HL-60 (cell line): Measurements from ENCODE around the gene KRTAP29-1.

Source experiments
- DNase-seq, 2 experiments: peaks; one replicate each; pipeline ENCODE4 v3.0.0-alpha.2; 2010 to 2020; ENCODE audit warnings: low read depth in 1 of 2, low spot score in 1 of 2
- H3K27ac ChIP-seq: fragments of 250-450 bp; sonication (Bioruptor Pico); replicated peaks from 2 replicates; pipeline ENCODE4 v1.5.1; 2020; ENCODE audit warnings: mild to moderate bottlenecking, moderate library complexity
- H3K27me3 ChIP-seq: fragments of 250-450 bp; sonication (Bioruptor Pico); 2 replicates; pipeline ENCODE4 v1.5.1; 2021; ENCODE audit warnings: mild to moderate bottlenecking, moderate library complexity; ENCODE audit not compliant: insufficient read depth, poor library complexity, severe bottlenecking
- H3K4me3 ChIP-seq: replicated peaks from 2 replicates; pipeline ENCODE4 v1.5.1; 2011; ENCODE audit warnings: mild to moderate bottlenecking, control low read depth, low read length; ENCODE audit not compliant: insufficient read depth
- GABPA ChIP-seq: IDR thresholded peaks from 2 replicates; pipeline ENCODE4 v1.6.1; 2012; ENCODE audit warnings: low read depth
- POLR2AphosphoS5 ChIP-seq: IDR thresholded peaks from 2 replicates; pipeline ENCODE4 v1.6.1; 2012; ENCODE audit warnings: low read depth
- SPI1 ChIP-seq: IDR thresholded peaks from 2 replicates; pipeline ENCODE4 v1.6.1; 2012; ENCODE audit warnings: low read depth, mild to moderate bottlenecking, borderline replicate concordance
- TF ChIP-seq, protein P1 (sequence below): IDR thresholded peaks from one replicate; pipeline ENCODE4 v1.5.1; 2011; ENCODE audit warnings: low read length, control low read depth, inconsistent platforms; ENCODE audit not compliant: insufficient read depth
- TF ChIP-seq, protein P2 (sequence below): IDR thresholded peaks from 2 replicates; pipeline ENCODE4 v1.6.1; 2012; ENCODE audit warnings: low read depth; ENCODE audit not compliant: insufficient replicate concordance

KRTAP29-1 gene

DNA sequence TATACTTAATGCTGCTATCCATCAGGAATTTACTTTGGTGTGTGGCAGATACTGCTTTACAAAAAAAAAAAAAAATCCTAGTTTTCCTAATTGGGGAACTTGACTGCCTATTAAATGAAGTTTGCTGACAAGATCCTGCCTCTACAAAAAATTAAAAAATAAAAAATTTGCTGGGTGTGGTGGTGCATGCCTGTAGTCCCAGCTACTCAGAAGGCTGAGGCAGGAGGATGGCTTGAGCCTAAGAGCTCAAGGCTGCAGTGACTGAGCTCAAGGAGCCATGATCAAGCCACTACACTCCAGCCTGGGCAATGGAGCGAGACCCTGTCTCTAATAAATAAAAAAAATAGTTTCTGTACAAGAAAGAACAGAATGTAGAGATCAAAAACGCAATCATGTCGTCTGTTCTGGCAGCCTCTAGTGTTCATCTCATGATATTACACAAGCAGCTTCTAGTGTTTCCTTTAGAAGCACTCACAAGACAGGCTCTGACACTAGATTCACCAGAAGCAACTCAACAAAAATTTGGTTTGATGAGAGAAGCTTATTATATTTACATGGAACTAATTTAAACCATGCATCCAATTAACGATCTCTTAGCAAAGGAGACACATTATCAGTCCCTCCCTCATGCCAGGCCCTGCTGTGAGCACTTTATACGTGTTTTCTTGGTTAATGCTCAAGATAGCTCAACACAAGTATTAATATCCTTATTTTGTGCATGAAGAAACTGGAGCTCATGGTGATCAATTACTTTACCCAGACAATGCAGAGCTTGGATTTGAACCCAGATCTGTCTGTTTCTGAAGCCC is 19.6 kb upstream of the KRTAP29-1 start:
- DNase-seq = peak in 1 of 2 experiments; percentile 9
- Histone ChIP-seq H3K27ac (no peak overlapping the region), H3K4me3 (no peak overlapping the region), H3K27me3 (no peaks in the 10 kb centered on the region)
- no peak for TF ChIP-seq POLR2AphosphoS5
- TF ChIP-seq, protein P1, sequence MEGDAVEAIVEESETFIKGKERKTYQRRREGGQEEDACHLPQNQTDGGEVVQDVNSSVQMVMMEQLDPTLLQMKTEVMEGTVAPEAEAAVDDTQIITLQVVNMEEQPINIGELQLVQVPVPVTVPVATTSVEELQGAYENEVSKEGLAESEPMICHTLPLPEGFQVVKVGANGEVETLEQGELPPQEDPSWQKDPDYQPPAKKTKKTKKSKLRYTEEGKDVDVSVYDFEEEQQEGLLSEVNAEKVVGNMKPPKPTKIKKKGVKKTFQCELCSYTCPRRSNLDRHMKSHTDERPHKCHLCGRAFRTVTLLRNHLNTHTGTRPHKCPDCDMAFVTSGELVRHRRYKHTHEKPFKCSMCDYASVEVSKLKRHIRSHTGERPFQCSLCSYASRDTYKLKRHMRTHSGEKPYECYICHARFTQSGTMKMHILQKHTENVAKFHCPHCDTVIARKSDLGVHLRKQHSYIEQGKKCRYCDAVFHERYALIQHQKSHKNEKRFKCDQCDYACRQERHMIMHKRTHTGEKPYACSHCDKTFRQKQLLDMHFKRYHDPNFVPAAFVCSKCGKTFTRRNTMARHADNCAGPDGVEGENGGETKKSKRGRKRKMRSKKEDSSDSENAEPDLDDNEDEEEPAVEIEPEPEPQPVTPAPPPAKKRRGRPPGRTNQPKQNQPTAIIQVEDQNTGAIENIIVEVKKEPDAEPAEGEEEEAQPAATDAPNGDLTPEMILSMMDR = peak; percentile 52

DNA sequence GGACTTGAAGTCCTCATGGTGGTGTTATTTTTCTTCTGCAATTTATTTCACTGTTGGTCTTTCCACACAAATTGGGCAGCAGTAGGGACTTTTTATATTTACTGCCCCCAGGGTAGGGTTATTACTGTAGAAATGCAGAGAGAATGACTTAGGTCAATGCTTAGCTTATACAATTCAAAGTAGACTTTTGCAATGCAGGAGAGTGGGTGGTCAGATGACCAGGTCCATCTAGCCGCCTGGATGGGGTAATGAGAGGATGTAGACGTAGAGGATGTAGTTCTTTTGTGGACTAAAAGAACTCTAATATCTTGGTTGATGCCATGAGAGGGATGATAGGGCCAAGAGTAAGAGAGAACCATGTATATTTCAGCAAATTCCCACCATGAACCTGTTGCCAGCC is 15.6 kb upstream of the KRTAP29-1 start:
- TF ChIP-seq SPI1 = no peak
- TF ChIP-seq, protein P1 = no peak
- TF ChIP-seq, protein P2, sequence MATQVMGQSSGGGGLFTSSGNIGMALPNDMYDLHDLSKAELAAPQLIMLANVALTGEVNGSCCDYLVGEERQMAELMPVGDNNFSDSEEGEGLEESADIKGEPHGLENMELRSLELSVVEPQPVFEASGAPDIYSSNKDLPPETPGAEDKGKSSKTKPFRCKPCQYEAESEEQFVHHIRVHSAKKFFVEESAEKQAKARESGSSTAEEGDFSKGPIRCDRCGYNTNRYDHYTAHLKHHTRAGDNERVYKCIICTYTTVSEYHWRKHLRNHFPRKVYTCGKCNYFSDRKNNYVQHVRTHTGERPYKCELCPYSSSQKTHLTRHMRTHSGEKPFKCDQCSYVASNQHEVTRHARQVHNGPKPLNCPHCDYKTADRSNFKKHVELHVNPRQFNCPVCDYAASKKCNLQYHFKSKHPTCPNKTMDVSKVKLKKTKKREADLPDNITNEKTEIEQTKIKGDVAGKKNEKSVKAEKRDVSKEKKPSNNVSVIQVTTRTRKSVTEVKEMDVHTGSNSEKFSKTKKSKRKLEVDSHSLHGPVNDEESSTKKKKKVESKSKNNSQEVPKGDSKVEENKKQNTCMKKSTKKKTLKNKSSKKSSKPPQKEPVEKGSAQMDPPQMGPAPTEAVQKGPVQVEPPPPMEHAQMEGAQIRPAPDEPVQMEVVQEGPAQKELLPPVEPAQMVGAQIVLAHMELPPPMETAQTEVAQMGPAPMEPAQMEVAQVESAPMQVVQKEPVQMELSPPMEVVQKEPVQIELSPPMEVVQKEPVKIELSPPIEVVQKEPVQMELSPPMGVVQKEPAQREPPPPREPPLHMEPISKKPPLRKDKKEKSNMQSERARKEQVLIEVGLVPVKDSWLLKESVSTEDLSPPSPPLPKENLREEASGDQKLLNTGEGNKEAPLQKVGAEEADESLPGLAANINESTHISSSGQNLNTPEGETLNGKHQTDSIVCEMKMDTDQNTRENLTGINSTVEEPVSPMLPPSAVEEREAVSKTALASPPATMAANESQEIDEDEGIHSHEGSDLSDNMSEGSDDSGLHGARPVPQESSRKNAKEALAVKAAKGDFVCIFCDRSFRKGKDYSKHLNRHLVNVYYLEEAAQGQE = no peak
- no peak for TF ChIP-seq GABPA
- TF ChIP-seq POLR2AphosphoS5 = no peak
- Histone ChIP-seq H3K4me3 (no peak overlapping the region), H3K27ac (no peak overlapping the region), H3K27me3 (no peaks in the 10 kb centered on the region)
- DNase-seq = no peak

DNA sequence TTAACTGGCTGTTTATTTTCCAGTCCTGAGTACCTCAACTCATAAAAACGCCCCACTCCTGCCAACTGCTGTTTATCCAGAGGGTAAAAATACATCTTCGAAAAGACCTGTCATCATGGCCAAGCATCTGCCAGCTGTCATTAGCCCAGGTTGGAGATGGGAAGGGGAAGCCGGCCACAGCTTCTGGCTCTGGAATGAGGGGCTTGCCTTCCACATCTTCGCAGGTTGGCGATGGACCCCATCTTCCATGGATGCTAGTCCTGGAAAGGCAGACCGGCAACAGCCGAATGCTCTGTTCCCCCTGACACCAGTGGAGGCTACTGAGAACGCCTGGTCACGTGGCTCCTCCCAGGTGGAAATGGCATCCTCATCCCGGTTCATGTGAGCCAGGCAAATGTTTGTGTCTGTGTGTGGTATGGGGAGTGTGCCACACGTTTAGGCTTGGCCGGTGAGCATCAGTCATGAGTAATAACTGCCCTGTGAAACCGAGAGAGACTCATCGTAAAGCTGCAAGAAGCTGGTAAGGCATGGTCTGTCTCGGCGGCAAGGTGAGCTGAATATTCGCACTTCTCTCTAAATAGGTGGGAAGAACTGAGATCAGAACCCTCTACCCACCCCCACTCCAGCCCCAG is 13.3 kb upstream of the KRTAP29-1 start:
- H3K27me3 ChIP-seq = no peaks in the 10 kb centered on the region
- TF ChIP-seq POLR2AphosphoS5 = no peak
- TF ChIP-seq, protein P2 = no peak
- TF ChIP-seq GABPA = no peak
- TF ChIP-seq, protein P1 = no peak
- TF ChIP-seq SPI1 = no peak
- H3K27ac ChIP-seq = no peak overlapping the region
- no peak for DNase-seq
- no peak overlapping the region for H3K4me3 ChIP-seq
